Measurements from ENCODE around the gene PCSK1N. TPM values are rescaled to one million over a fixed set of nuclear protein-coding genes. Genes with fewer than 3 reads are reported as not detected.
"Not testable (repeated sequence)": the region's sequence is repeated elsewhere in the genome, so short reads cannot be mapped to it uniquely, and the experiment has no call there.

PCSK1N gene
- total RNA-seq, 1 experiment from 2014 or later, result 53.3 TPM

DNA sequence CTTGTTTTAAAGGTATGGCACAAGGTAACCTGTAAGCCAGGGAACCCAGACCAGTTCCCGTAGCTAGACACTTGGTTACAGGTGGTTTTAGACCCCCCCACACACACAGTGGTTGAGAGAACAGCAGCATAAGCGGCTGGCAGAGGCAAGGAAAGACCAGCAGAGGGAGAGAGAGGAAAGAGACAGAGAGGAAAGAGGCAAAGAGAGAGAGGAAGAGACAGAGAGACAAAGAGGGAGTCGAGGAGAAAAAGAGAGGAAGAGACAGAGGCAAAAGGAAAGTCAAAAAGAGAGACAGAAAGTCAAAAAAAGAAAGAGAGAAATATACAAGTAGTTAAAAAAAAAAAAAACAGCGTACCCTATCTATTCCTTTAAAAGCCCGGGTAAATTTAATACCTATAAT lies 19.5 kb upstream of the PCSK1N start:
- intact Hi-C loops (cut with micrococcal nuclease; ENCODE audit: unreplicated experiment), result no loop called here
- Mint-ChIP-seq H3K4me1 (ENCODE audit: low read depth, unreplicated experiment) (peaks cover 13% of the 10 kb centered on the region), H3K9me3 (ENCODE audit: low read depth, unreplicated experiment) (peaks cover 4% of the 10 kb centered on the region), H3K36me3 (ENCODE audit: insufficient read depth, unreplicated experiment) (peaks cover 4% of the 10 kb centered on the region), H3K27ac (ENCODE audit: unreplicated experiment) (peak overlapping the region; percentile 36), H3K27me3 (ENCODE audit: unreplicated experiment) (no peaks in the 10 kb centered on the region), H3K4me3 (ENCODE audit: low read depth, unreplicated experiment) (peak overlapping the region; percentile 6)
- BruUV-seq (replicated peaks), result no TSS peak
- DNase-seq, result peak; percentile 27
- TF ChIP-seq, protein P1, sequence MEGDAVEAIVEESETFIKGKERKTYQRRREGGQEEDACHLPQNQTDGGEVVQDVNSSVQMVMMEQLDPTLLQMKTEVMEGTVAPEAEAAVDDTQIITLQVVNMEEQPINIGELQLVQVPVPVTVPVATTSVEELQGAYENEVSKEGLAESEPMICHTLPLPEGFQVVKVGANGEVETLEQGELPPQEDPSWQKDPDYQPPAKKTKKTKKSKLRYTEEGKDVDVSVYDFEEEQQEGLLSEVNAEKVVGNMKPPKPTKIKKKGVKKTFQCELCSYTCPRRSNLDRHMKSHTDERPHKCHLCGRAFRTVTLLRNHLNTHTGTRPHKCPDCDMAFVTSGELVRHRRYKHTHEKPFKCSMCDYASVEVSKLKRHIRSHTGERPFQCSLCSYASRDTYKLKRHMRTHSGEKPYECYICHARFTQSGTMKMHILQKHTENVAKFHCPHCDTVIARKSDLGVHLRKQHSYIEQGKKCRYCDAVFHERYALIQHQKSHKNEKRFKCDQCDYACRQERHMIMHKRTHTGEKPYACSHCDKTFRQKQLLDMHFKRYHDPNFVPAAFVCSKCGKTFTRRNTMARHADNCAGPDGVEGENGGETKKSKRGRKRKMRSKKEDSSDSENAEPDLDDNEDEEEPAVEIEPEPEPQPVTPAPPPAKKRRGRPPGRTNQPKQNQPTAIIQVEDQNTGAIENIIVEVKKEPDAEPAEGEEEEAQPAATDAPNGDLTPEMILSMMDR (IDR thresholded peaks at IDR 0.05; ENCODE audit: unreplicated experiment), result peak; percentile 46
- CTCF ChIA-PET, result no interaction called here

- H3K36me3 Mint-ChIP-seq (ENCODE audit: insufficient read depth, unreplicated experiment); H3K27me3 Mint-ChIP-seq (ENCODE audit: unreplicated experiment); H3K9me3 Mint-ChIP-seq (ENCODE audit: low read depth, unreplicated experiment); BruUV-seq (replicated peaks); CTCF ChIA-PET; DNase-seq; H3K4me3 Mint-ChIP-seq (ENCODE audit: low read depth, unreplicated experiment); intact Hi-C loops (cut with micrococcal nuclease; ENCODE audit: unreplicated experiment): not testable (repeated sequence)
- peak overlapping the region; percentile 36 for H3K27ac Mint-ChIP-seq (ENCODE audit: unreplicated experiment)
- H3K4me1 Mint-ChIP-seq (ENCODE audit: low read depth, unreplicated experiment), result peaks cover 13% of the 10 kb centered on the region
These were observed 18.9 kb upstream of the PCSK1N start for GRCh38 chrX:48854121-48854804.

DNA sequence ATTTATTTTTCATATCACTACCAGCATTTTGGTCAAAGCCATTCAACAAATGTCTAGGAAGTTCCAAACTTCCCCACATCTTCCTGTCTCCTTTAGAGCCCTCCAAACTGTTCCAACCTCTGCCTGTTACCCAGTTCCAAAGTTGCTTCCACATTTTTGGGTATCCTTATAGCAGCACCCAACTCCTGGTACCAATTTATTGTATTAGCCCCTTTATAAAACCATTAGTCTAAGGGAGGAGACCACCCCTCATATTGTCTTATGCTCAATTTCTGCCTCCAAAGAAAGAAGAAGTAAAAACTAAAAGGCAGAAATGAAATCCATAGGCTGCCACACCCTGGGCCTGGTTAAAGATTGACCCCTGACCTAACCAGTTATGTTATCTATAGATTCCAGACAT lies 18.1 kb upstream of the PCSK1N start:
- BruUV-seq (replicated peaks); DNase-seq; H3K27ac Mint-ChIP-seq (ENCODE audit: unreplicated experiment); intact Hi-C loops (cut with micrococcal nuclease; ENCODE audit: unreplicated experiment); H3K36me3 Mint-ChIP-seq (ENCODE audit: insufficient read depth, unreplicated experiment); H3K4me3 Mint-ChIP-seq (ENCODE audit: low read depth, unreplicated experiment); H3K27me3 Mint-ChIP-seq (ENCODE audit: unreplicated experiment); H3K9me3 Mint-ChIP-seq (ENCODE audit: low read depth, unreplicated experiment); CTCF ChIA-PET: not testable (repeated sequence)
- H3K4me1 Mint-ChIP-seq (ENCODE audit: low read depth, unreplicated experiment), result peaks cover 13% of the 10 kb centered on the region

DNA sequence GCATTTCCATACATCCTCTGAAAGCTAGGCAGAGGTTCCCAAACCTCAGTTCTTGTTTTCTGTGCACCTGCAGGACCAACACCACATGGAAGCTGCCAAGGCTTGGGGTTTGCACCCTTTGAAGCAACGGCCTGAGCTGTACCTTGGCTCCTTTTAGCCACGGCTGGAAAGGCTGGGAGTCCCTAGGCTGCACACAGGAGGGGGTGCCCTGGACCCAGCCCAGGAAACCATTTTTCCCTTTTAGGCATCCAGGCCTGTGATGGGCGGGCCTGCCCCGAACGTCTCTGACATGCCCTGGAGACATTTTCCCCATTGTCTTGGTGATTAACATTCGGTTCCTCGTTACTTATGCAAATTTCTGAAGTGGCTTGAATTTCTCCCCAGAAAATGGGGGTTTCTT lies 17.4 kb upstream of the PCSK1N start:
- Mint-ChIP-seq H3K27me3 (ENCODE audit: unreplicated experiment) (no peaks in the 10 kb centered on the region), H3K9me3 (ENCODE audit: low read depth, unreplicated experiment) (peaks cover 4% of the 10 kb centered on the region), H3K27ac (ENCODE audit: unreplicated experiment) (no peak overlapping the region), H3K4me3 (ENCODE audit: low read depth, unreplicated experiment) (no peak overlapping the region), H3K4me1 (ENCODE audit: low read depth, unreplicated experiment) (peaks cover 13% of the 10 kb centered on the region), H3K36me3 (ENCODE audit: insufficient read depth, unreplicated experiment) (peaks cover 4% of the 10 kb centered on the region)
- no TSS peak for BruUV-seq (replicated peaks)
- intact Hi-C loops (cut with micrococcal nuclease; ENCODE audit: unreplicated experiment), result no loop called here
- CTCF ChIA-PET, result no interaction called here
- no peak for DNase-seq
- TF ChIP-seq, protein P1 (IDR thresholded peaks at IDR 0.05; ENCODE audit: unreplicated experiment), result no peak

GRCh38 chrX:48848847-48849246 lies 13.4 kb upstream of the PCSK1N start:
- intact Hi-C loops (cut with micrococcal nuclease; ENCODE audit: unreplicated experiment), result no loop called here
- Mint-ChIP-seq H3K27me3 (ENCODE audit: unreplicated experiment) (no peaks in the 10 kb centered on the region), H3K4me3 (ENCODE audit: low read depth, unreplicated experiment) (no peak overlapping the region), H3K9me3 (ENCODE audit: low read depth, unreplicated experiment) (peaks cover 5% of the 10 kb centered on the region), H3K36me3 (ENCODE audit: insufficient read depth, unreplicated experiment) (peaks cover 4% of the 10 kb centered on the region), H3K4me1 (ENCODE audit: low read depth, unreplicated experiment) (no peaks in the 10 kb centered on the region), H3K27ac (ENCODE audit: unreplicated experiment) (no peak overlapping the region)
- CTCF ChIA-PET, result no interaction called here
- TF ChIP-seq, protein P1 (IDR thresholded peaks at IDR 0.05; ENCODE audit: unreplicated experiment), result no peak
- no TSS peak for BruUV-seq (replicated peaks)
- no peak for DNase-seq
